B cell (primary cell): ENCODE data around the gene TTC21B. TPM values are rescaled to one million over a fixed set of nuclear protein-coding genes. Genes with fewer than 3 reads are reported as not detected.

Experiments used
- ATAC-seq: fragments of 200-7000 bp; cut with Tn5 transposase; one replicate; pipeline ENCODE4 v1.10.0; 2021; ENCODE audit warnings: low read depth, mild to moderate bottlenecking, moderate number of reproducible peaks, moderate library complexity
- CTCF ChIA-PET: fragments of 350-600 bp; sonication (Branson Sonifier 250); formaldehyde crosslinking; loops from one replicate; lab custom pipeline; 2021; ENCODE audit warnings: antibody characterized with exemption, inconsistent platforms; lab: Charles Lee
- POLR2A ChIA-PET: fragments of 350-600 bp; sonication (Branson Sonifier 250); formaldehyde crosslinking; loops from one replicate; lab custom pipeline; 2021; ENCODE audit warnings: antibody characterized with exemption; lab: Charles Lee
- DNase-seq: peaks from one replicate; pipeline ENCODE4 v3.0.0; 2013
- H2AFZ ChIP-seq: 2 replicates; pipeline ENCODE4 v1.6.1; 2012; ENCODE audit warnings: mild to moderate bottlenecking, low read depth, low read length; ENCODE audit not compliant: insufficient read depth, poor library complexity, severe bottlenecking
- H3K27ac ChIP-seq, 2 donors: 1 replicate in 1 of 2; 2 replicates in 1 of 2; pipeline ENCODE4 v1.5.1; 2012 to 2013; ENCODE audit warnings: low read length in 2 of 2, mild to moderate bottlenecking in 2 of 2, moderate library complexity in 1 of 2
- H3K27me3 ChIP-seq, 4 experiments: fragments of 200-600 bp in 1 of 4; sonication (generic) in 1 of 4; replicated peaks in 1 of 4; 1 replicate in 2 of 4; 2 replicates in 2 of 4; pipeline versions ENCODE4 v1.6.1 to v1.7.0; 2013 to 2016; ENCODE audit warnings: low read length in 3 of 4, mild to moderate bottlenecking in 2 of 4, mixed read lengths in 1 of 4, moderate library complexity in 1 of 4; ENCODE audit not compliant: insufficient read depth in 4 of 4, control insufficient read depth in 3 of 4; ENCODE audit errors: control extremely low read depth in 1 of 4
- H3K36me3 ChIP-seq, 2 experiments: replicated peaks in 1 of 2; 1 replicate in 1 of 2; 2 replicates in 1 of 2; pipeline versions ENCODE4 v1.6.1 to v1.7.1; 2013; ENCODE audit warnings: low read length in 1 of 2; ENCODE audit not compliant: insufficient read depth in 2 of 2, control insufficient read depth in 1 of 2; ENCODE audit errors: control extremely low read depth in 1 of 2, extremely low read depth in 1 of 2
- H3K4me1 ChIP-seq, 2 donors: fragments of 200-600 bp in 1 of 2; sonication (generic) in 1 of 2; 1 replicate in 1 of 2; 2 replicates in 1 of 2; pipeline versions ENCODE4 v1.5.1 to v1.6.1; 2013 to 2017; ENCODE audit warnings: low read length in 2 of 2; ENCODE audit not compliant: control insufficient read depth in 2 of 2, insufficient read depth in 2 of 2
- H3K4me2 ChIP-seq: replicated peaks from 2 replicates; pipeline ENCODE3; 2012; ENCODE audit warnings: mild to moderate bottlenecking, low read depth, low read length; ENCODE audit not compliant: poor library complexity, severe bottlenecking
- H3K4me3 ChIP-seq, 5 experiments: fragments of 200-600 bp in 1 of 5; sonication (generic) in 1 of 5; 1 replicate in 3 of 5; 2 replicates in 2 of 5; pipeline versions ENCODE4 v1.5.1 to v1.7.0; 2011 to 2016; ENCODE audit warnings: low read length in 4 of 5, mild to moderate bottlenecking in 4 of 5, low read depth in 2 of 5, control low read depth in 1 of 5, moderate library complexity in 1 of 5; ENCODE audit not compliant: insufficient read depth in 1 of 5; ENCODE audit errors: control extremely low read depth in 1 of 5, extremely low read depth in 1 of 5
- H3K79me2 ChIP-seq: fragments of 200-600 bp; sonication (generic); one replicate; pipeline ENCODE4 v1.6.0; 2016; ENCODE audit warnings: low read length; ENCODE audit not compliant: control insufficient read depth, insufficient read depth
- H3K9ac ChIP-seq: fragments of 200-600 bp; sonication (generic); 2 replicates; pipeline ENCODE4 v1.6.1; 2017; ENCODE audit warnings: mild to moderate bottlenecking, low read length, moderate library complexity
- H3K9me3 ChIP-seq, 3 donors: one replicate each; pipeline versions ENCODE4 v1.6.1 to v1.7.1; 2013; ENCODE audit warnings: low read length in 2 of 3; ENCODE audit not compliant: control insufficient read depth in 2 of 3, insufficient read depth in 1 of 3; ENCODE audit errors: control extremely low read depth in 1 of 3
- H4K20me1 ChIP-seq: 2 replicates; pipeline ENCODE4 v1.6.0; 2012; ENCODE audit warnings: mild to moderate bottlenecking, low read length; ENCODE audit not compliant: insufficient read depth, control insufficient read depth, poor library complexity, severe bottlenecking
- H3K27ac Mint-ChIP-seq: one replicate; pipeline ENCODE4 v1.8.0; 2021; ENCODE audit warnings: mixed read lengths
- H3K27me3 Mint-ChIP-seq: one replicate; pipeline ENCODE4 v1.8.0; 2021; ENCODE audit warnings: mixed read lengths
- H3K4me1 Mint-ChIP-seq: one replicate; pipeline ENCODE4 v1.8.0; 2021; ENCODE audit warnings: mixed read lengths
- H3K4me3 Mint-ChIP-seq: one replicate; pipeline ENCODE4 v1.8.0; 2021; ENCODE audit warnings: mixed read lengths
- H3K9me3 Mint-ChIP-seq: one replicate; pipeline ENCODE4 v1.8.0; 2022; ENCODE audit warnings: mixed read lengths; ENCODE audit not compliant: insufficient read depth
- CTCF ChIP-seq: fragments of 200-600 bp; IDR thresholded peaks from one replicate; pipeline ENCODE4 v1.8.0; 2022; ENCODE audit warnings: antibody characterized with exemption, mild to moderate bottlenecking
- EZH2 ChIP-seq: IDR thresholded peaks from 2 replicates; pipeline ENCODE4 v1.6.1; 2012; ENCODE audit warnings: borderline replicate concordance, low read depth, mild to moderate bottlenecking, moderate library complexity, low read length; ENCODE audit not compliant: insufficient read depth, poor library complexity, severe bottlenecking
- WGBS: methylation state at CpG from one replicate; pipeline ENCODE4 v1.1.5; 2013; ENCODE audit warnings: missing lambda C conversion rate; ENCODE audit not compliant: insufficient coverage; 5-methylcytosine and 5-hydroxymethylcytosine counted together
- intact Hi-C: fragments of 100-400 bp; cut with micrococcal nuclease; formaldehyde crosslinking; loops from one replicate; pipeline ENCODE4 v1.10.0; 2022
- polyA plus RNA-seq: library from polyadenylated mRNA; depleted of rRNA; stranded (reverse); fragments of >200 nt; gene quantifications from 2 replicates; pipeline ENCODE4 v1.2.3, GENCODE V29; 2012
- total RNA-seq, 2 donors: library from RNA; stranded (reverse); fragments of 120-200 nt in 1 of 2; gene quantifications; 1 replicate in 1 of 2; 2 replicates in 1 of 2; pipeline versions ENCODE4 v1.2.3 to v1.2.4, GENCODE V29; 2013 to 2022

Gene TTC21B
- total and polyA plus RNA-seq, 2 donors (not counting 1 experiment from before 2014, with no cell fraction given): 11.5 to 41.5 TPM

GRCh38 chr2:165950438-165950837 is 3.1 kb downstream of the TTC21B start:
- POLR2A ChIA-PET: no interaction called here
- H2AFZ ChIP-seq: no peak overlapping the region
- no peaks in the 10 kb centered on the region for H3K9me3 ChIP-seq
- no peak overlapping the region for H3K4me3 ChIP-seq
- Mint-ChIP-seq H3K27ac (no peak overlapping the region), H3K9me3 (no peaks in the 10 kb centered on the region), H3K27me3 (no peaks in the 10 kb centered on the region), H3K4me1 (peaks cover 10% of the 10 kb centered on the region), H3K4me3 (no peak overlapping the region)
- no peak overlapping the region for H3K27ac ChIP-seq
- H3K36me3 ChIP-seq: peaks cover 0 to 1% of the 10 kb centered on the region in 2 experiments
- CTCF ChIA-PET: no interaction called here
- no peak overlapping the region for H3K4me2 ChIP-seq
- no peak for ATAC-seq
- H3K9ac ChIP-seq: no peak overlapping the region
- no peaks in the 10 kb centered on the region for H4K20me1 ChIP-seq
- TF ChIP-seq EZH2: no peak
- no peak for TF ChIP-seq CTCF
- peaks cover 10% of the 10 kb centered on the region for H3K79me2 ChIP-seq
- no peaks in the 10 kb centered on the region for H3K27me3 ChIP-seq
- no CpG with 5 or more reads among the region's 3 CpGs for WGBS
- intact Hi-C loops: loop anchor here (5.0 to 10.0 kb wide), 2 partner anchors 133 to 956 kb away; no protein-coding TSS in a partner anchor
- peaks cover 19 to 23% of the 10 kb centered on the region in 2 donors for H3K4me1 ChIP-seq
- DNase-seq: no peak

- H3K4me3 ChIP-seq: no peak overlapping the region
- TF ChIP-seq CTCF: no peak
- no peak overlapping the region for H3K9ac ChIP-seq
- no peak for ATAC-seq
- no peaks in the 10 kb centered on the region for H3K4me1 Mint-ChIP-seq
- no peaks in the 10 kb centered on the region for H4K20me1 ChIP-seq
- H3K4me2 ChIP-seq: no peak overlapping the region
- peaks cover 3 to 47% of the 10 kb centered on the region in 2 experiments for H3K36me3 ChIP-seq
- no peaks in the 10 kb centered on the region for H3K9me3 Mint-ChIP-seq
- no peaks in the 10 kb centered on the region for H3K4me1 ChIP-seq
- no CpG with 5 or more reads among the region's 1 CpG for WGBS
- no peak overlapping the region for H3K27ac Mint-ChIP-seq
- CTCF ChIA-PET: no interaction called here
- no peak for DNase-seq
- H2AFZ ChIP-seq: no peak overlapping the region
- no peaks in the 10 kb centered on the region for H3K27me3 ChIP-seq
- intact Hi-C loops: no loop called here
- H3K9me3 ChIP-seq: no peaks in the 10 kb centered on the region
- no peak overlapping the region for H3K27ac ChIP-seq
- no peak overlapping the region for H3K4me3 Mint-ChIP-seq
- no peaks in the 10 kb centered on the region for H3K79me2 ChIP-seq
- POLR2A ChIA-PET: no interaction called here
- no peaks in the 10 kb centered on the region for H3K27me3 Mint-ChIP-seq
These were observed 11.7 kb downstream of the TTC21B start for GRCh38 chr2:165941827-165942226.
